HL-60/S4 treated with retinoic acid at 250 ng/mL for 4 days and 3 days (cell line): ENCODE results near the gene GPR62.
"Not testable (repeated sequence)": the region's sequence is repeated elsewhere in the genome, so short reads cannot be mapped to it uniquely, and the experiment has no call there.

Source experiments
- in situ Hi-C: fragments of 300-500 bp; cut with MboI; formaldehyde crosslinking; loops from 2 replicates; pipeline ENCODE4 v1.7.0; 2022; ENCODE audit warnings: low sequenced_read_pairs

The GPR62 gene

DNA sequence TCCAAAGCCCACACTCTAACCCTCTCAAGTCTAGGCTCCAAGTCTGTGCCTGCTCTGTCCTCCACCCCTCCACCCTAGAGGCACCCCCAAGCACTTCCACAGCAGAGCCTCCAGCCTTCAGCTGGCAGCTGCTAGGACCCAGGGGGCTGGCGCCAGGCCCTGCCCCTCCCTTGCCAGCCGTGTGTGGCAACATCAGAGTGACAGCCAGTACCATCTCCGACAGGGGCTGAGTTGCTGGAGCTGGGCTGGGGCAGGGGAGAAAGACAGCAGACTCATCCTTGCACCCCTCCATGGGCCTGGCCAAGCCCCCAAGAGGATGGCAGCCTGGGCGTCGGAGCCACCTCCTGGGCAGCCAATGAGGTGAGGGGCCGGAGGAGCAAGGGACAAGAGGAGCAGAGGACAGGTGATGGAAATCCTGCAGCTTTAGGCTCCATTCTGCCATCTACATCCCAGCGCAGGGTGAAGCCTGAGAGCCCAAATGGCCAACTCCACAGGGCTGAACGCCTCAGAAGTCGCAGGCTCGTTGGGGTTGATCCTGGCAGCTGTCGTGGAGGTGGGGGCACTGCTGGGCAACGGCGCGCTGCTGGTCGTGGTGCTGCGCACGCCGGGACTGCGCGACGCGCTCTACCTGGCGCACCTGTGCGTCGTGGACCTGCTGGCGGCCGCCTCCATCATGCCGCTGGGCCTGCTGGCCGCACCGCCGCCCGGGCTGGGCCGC, at the start of gene GPR62:
GPR62 (plus strand) TSS at position 207 of the 718 bp plus-strand sequence; CDS start at position 479, 272 bp downstream.
- in situ Hi-C loops = no loop called here

GRCh38 chr3:51908026-51908425, 47.2 kb upstream of the GPR62 start:
- in situ Hi-C loops = no loop called here

GRCh38 chr3:51916418-51916817, 38.8 kb upstream of the GPR62 start:
- in situ Hi-C loops = no loop called here

DNA sequence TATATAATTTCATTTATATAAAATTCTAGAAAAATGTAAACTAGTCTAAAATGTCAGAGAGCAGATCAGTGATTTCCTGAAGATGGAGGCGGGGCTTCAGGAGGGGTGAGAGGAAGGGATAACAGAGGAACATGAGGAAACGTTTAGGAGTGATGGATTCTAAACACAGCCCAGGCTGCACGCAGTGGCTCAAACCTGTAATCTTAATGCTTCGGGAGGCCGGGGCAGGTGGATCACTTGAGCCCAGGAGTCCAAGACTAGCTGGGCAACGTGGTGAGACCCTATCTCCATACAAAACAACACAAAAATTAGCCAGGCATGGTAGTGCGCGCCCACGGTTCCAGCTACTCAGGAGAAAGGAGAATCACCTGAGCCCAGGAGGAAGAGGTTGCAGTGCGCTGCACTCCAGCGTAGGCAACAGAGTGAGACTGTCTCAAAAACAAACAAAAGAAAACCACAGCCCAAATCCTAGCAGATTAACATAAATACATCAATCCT, 34.1 kb upstream of the GPR62 start:
- in situ Hi-C loops = no loop called here

GRCh38 chr3:51927061-51927977, 27.9 kb upstream of the GPR62 start:
- in situ Hi-C loops = no loop called here

DNA sequence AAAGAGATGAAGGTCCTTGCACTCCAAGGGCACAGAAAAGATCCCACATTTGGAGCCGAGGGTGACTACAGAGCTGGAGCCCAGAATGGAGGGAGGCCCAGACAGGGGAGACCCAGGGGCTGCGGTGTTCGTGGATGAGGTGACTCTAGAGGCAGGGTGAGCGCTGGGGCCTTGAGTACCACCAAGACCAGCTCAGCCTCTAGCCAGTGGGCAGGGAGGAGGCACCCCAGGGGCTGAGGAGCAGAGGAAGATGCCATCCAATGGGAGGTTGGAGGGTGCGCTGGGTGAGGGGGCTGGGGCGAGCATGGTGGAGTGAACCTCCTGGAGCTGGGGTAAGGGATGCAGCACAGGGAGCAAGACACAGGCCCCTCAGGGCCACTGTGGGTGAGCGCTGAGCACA, 26.7 kb upstream of the GPR62 start:
- in situ Hi-C loops = no loop called here

DNA sequence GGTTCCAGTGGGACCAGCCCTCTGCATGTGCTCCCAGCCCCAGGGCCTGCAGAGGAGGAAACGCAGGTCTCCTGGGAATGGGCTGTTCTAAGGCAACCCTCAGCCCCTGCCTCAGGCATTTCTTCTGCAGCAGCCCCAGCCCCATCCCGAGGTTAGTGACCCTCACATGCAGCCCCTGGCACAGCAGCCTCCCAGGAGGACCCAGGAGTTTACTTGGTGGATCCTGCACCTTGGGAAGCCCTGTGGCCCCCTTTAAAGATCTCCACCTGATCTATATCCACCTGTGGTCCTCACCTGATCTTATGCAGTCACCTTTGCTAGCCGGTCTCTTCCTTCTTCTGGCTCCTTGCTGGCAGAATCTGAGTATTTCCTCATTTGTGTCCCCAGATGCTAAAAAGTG, 26.2 kb upstream of the GPR62 start:
- in situ Hi-C loops = not testable (repeated sequence)

DNA sequence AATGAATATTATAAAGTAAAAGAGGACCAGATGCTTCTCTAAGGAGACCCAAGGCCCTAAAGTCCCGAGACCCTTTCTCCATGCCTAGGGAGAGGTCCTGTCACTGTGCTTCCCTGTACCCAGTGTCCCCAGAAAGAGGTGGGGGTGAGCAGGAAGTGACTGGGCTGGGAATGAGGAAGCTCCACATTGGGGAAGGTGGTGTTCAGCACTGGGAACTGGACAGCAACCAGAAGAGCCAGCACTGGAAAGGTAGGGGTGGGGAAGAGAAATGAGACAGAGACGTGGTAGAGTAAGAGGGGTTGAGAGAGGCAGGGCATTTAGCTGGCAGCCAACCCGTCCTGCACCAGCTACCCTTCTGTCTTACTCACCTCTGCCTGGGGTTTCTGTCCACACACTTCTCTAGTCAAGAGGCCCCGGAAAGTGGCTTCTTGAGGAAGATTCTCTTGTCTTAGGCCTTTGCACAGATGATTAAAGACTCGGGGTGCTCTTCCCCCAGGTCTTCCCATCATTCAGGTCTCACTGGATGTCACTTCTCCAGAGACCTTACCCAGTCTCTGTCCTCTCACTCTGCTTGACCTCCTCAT, 25.7 kb upstream of the GPR62 start:
- in situ Hi-C loops = no loop called here

DNA sequence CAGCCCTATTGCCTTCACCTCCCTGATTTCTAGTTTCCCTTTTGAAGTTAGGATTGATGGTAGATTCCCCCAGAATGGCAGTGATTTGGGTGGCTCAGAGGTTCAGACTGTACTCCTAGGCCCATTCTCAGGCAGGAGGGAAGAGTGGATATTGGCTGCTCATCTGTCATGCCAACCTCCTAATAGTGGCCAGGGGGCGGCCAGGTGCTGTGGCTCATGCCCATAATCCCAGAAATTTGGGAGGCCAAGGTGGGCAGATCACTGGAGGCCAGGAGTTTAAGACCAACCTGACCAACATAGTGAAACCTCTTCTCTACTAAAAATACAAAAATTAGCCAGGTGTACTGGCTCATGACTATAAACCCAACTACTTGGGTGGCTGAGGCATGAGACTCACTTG, 24.7 kb upstream of the GPR62 start:
- in situ Hi-C loops = no loop called here

DNA sequence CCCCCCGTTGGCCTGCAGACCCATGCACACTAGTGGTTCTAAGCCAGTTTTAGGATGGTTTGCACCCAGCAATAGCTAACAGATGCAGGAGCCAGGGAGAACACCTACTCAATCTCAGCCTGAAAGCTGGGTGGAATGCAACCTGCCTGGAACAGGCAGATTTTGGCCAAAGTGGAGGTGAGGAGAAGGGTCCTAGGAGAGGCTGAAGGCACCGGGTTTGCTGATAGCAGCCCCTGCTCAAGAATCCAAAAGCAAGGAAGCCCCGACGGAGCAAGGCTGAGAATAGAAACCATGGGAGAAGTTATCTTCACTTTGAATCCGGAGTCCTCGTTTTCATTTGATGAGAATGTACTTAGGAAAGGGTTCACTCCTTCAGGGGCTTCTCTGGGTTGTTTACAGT, 23.4 kb upstream of the GPR62 start:
- in situ Hi-C loops = no loop called here

DNA sequence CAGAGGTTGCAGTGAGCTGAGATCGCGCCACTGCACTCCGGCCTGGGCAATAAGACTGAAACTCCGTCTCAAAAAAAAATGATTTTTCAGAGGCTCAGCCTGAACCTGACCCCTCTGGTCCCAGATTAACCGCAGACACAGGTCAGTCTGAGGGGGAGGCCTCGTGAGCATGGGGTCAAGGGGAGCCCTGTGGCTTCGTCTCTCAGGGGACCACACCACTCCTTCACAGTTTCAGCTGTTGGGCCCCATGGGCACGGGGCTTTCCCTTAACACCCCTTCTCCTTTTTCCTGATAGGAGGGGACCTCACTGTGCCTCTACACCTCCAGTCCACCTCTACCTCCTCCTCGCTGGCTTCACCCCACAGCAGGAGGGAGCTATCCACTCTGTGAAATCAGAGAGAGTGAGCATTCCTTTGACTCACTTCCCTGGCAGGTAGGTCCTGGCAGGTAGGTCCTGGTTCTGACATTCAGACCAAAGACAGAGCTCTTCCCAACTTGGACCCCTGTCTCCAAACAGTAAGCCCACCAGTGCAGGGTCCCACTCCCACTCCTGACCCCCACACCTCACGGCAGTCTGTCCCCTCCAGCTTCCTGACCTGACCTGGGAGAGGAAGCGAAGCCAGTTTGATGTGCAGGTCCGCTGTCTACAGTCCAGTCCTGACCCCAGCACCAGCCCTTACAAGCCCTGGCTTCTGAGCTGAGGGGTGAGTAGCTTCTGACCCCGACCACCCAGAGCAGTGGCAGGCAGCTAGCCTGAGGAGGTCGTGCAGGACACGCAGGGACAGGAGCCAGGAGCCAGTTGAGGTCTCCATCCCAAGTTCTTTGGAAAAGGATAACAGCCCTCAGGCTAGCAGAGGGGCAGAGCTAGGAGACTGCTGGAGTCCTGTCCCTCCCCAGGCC, 22.5 kb upstream of the GPR62 start:
- in situ Hi-C loops = no loop called here

DNA sequence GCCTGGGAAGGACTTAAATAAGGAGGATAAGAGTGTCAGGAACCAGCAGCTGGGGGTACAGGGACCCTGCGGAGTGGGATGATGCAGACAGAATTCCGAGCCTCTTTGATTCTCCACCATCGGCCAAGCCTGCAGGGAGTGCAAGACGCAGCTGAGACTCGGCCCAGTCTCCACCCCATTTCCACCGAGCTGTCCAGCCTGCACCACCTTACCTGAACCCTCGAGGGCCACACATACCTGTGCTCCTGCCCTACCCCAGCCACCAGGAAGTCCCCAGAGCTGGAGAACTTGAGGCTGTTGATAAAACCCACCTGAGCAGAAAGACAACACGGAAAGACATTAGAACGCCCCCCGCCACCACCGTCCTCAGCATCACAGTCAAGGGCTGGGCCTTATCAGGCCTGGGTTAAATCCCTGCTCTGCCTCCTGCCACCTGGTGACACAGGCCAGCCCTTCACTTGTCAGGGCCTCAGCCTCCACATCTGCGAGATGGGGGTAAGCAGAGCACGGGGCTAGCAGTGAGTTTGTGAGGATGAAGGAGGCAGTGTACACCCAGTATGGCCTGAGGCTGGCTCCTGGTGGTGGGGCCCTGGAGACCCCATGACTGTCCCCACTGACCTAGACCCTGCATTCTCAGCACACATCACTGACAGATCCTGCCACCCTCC, 21.6 kb upstream of the GPR62 start:
- in situ Hi-C loops = no loop called here

- in situ Hi-C loops = no loop called here
Measured at GRCh38 chr3:51934139-51934850, 20.9 kb upstream of the GPR62 start.

DNA sequence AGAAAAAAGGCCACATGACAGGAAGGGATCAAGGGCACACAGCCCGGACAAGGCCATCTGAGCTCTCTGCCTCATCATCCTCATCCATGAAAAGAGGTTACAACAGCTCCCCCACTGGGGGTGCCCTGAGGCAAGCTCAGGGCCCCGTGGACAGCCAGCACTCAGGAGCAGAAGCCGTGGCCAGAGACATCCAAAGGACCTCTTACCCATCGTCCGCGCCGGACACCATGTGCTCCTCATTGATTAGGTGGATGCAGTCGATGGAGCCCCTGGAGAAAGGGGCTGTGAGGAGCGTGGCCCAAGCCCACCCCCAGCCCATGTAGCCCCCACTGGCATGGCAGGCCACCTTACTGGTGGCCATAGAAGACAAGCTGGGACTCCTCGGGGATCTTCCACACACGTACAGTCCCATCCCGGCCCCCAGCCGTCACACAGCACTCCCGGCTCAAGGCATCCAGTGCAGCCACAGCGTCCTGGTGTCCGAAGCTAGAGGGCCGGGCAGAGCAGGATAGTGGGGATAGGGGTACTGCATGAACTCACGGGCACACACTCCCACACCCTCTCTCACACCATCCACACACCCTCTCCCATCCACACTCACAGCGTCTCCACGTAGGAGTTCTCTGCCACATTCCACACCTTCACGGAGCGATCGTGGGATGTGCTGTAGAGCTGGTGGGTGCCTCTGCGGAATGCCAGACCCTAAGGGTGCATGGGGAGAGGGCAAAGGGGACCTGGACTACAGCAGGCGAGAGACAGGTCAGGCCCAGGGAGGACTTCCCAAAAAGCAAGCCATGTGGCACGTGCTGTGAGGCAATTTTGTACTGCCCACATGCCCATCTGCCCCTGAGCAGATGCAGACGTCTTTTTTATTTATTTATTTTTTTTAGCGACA, 19.9 kb upstream of the GPR62 start:
- in situ Hi-C loops = no loop called here

DNA sequence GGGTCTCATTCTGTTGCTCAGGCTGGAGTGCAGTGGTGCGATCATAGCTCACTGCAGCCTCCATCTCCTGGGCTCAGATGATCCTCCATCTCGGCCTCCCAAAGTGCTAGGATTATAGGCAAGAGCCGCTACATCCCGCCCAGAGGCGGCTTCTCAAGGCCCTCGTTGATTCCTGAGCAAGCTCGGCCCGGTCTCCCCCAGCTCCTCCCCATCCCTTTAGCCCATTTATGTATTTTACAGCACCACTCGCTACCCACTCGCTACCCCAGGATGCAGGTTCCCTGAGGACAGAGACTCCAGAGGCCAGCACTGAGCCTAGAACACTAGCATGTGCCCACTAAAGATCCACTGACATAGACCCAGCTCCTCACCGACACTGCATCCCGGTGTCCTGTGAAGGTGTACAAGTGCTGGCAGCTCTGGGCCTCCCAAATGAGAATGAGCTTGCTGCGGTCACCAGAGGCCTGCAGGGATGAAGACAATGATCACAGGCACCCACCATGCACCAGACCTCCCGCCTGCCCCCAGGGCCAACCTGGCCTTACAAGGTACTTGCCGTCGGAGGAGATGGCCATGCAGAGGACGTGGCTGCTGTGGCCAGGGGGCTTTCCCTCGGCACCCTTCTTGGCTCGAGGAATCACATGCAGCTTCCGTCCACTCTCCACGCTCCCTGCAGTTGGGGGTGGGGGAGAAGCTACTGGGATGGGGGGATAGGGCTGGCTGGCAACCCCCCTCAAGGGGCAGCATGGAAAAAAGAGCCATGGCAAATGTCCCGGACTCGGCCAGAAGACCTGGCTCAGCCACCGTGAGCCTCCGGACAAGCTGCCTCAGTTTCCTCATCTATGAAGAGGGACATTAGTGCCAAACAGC, 19.1 kb upstream of the GPR62 start:
- in situ Hi-C loops = no loop called here

GRCh38 chr3:51937014-51937413, 18.2 kb upstream of the GPR62 start:
- in situ Hi-C loops = no loop called here
